NCI-H2171 (cell line): Measurements from ENCODE around the gene NBL1.
"Not testable (repeated sequence)": the region's sequence is repeated elsewhere in the genome, so short reads cannot be mapped to it uniquely, and the experiment has no call there.

Experiments used
- DNase-seq: peaks from one replicate; lab custom pipeline; 2025; lab: John Stamatoyannopoulos, UW

Gene NBL1

DNA sequence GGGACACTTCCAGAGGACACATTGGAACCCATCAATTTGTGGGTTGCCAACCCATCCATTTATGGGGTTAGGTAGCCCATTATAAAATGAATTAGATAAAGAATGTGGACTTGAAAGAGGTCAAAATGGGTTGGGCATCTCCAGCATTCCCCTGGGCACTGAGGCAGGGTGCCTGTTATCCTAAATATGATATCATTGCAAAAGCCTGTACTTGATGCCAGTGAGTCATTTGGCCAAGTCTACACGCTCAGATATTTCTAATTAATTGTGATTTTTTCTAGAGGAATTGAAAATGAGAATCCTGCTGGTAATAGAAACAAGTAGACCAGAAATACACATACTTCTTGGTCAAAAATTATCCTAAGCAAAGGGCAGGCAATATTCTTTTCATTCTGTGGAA is 21.9 kb upstream of the NBL1 start:
- DNase-seq, result no peak

DNA sequence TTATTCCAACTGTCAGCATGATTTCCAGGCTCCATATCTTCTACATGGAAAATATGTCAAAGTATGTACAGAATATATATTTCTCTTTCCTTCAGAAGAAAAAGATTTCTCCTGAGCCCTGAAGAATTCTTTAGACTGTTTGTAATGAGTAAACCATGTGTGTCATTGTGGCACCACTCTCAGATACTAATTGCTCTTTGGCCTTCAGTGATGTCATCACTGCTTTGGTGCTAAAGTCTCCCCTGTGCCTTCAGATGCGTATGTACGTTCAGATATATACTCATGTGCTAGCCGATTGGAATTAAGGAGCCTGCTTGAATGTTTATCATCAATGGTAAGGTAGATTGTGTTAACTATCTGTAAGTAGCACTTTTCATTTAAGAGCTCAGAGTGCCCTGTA is 20.6 kb upstream of the NBL1 start:
- no peak for DNase-seq

DNA sequence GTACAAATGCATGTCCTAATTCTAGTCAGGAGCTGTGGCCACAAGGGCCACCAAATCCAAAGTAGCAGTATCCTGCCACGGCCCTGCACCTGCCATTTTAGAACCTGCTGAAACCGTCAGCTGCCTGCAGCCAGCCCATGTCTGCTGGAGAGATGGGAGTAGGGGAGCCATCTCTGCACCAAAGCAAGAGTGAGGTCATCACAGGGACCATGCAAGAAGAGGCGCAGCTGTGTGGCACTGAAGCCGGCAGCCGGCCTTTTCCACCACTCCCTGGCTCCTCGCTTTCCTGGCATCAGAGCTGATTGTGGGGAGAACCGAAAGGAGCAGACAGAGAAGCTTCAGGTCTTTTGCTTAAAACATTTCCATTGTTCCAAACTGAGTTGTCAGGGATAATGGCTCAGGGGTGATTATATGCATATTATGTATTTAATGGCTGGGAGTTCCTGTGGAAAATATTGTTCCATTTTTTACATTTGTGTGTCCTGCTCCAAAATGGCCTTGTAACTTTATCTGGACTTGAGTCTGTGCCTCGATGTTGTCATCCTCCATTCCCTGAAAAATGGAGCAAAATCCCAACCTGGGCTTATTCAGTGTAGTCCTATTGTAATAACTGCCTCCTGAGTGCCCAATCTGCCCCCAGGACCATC is 18.7 kb upstream of the NBL1 start:
- no peak for DNase-seq

DNA sequence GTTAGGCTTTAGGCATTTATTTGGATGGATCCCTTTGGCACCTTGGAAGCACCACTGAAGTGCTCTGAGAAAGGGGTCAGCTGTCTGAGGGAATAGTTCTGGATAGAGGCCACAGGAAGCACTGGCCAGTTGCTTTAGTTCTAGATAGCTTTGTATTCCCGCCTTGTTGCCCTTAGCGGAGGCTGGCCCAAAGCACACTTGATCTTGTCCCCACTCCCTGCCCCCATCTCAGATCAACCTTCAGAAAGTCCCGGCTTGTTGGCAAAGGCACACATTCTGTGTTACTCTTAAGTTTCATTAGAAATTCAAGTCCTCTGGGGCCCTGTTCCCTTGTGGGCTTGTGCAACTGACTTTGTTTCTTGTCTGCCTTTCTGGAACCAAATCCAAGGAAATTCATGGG is 15.2 kb upstream of the NBL1 start:
- no peak for DNase-seq

DNA sequence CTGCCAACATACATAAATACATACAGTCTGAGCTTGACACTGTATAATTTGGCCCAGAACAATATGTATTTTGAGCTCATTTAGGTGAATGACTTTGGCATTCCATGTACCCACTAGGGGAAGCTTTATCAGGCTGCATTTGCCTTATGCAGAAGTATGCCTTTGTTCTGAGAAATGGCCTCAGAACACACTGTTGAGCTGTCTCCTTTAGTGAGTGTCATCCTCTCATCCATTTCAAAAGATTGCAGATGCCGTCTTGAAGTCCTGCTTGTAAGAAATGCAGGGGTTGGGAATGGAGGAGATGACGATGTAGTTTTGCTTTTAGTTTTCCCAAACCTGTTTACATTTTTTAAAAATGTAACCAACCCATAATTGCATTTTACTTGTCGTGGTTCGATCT is 14.8 kb upstream of the NBL1 start:
- no peak for DNase-seq

DNA sequence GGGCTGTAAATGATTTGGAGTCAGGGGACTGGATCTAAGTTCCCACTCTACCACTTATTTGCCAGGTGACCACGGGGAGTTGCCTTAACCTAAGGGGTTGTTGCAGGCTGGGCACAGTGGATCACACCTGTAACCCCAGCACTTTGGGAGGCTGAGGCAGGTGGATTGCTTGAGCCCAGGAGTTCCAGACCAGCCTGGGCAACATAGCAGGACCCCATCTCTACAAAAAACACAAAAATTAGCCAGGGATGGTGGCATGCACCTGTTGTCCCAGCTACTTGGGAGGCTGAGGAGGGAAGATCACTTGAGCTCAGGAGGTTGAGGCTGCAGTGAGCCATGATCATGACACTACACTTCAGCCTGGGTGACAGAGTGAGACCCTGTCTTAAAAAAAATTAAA is 13.9 kb upstream of the NBL1 start:
- DNase-seq, result not testable (repeated sequence)

DNA sequence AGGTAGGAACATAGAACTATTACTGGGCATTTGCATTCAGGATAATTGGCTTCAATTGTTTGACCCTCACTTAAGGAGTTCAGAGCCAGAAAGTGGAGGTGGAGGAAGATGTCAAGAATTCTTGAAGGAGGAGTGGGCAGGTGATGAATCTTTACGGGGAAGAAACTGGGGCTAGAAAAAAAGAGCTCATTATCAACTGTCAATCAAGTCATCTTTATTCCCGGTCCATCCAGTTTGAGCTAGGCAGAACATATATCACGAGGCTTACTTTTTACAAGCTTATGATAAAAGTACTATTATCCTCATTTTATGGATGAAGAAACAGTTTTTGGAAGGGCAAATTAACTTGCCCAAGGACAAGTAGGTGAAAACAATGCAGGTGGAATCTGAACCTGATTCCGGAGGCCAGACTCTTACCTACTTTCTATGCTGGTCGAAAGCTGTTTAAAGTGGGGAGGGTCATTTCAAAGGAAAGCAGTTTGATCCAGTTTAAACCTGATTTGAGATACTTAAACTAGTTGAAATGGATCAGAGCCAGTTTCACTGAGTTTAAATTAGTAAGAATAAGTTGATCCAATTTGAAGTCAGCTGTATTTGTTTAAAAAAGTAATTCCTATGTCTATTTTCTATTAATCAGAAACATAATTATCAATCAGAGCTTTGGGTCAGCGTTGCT is 13.3 kb upstream of the NBL1 start:
- DNase-seq, result no peak

DNA sequence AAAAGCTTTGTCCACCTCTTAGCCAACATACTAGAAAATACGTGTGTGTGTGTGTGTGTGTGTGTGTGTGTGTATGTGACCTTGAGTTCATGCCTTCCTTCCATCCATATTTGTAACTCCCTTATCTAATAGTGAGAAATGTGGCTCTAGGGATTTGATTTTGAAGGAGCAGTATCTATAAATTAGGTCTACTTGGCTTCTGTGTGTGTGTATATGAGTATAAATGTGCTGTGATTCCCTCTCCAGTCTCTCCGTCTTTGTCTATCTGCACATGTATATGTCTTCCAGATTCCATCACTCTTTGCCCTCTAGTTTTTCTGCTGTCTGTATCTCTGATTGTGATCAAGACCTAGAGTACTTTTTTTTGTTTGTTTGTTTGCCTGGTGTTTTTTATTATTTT is 11.9 kb upstream of the NBL1 start:
- no peak for DNase-seq

DNA sequence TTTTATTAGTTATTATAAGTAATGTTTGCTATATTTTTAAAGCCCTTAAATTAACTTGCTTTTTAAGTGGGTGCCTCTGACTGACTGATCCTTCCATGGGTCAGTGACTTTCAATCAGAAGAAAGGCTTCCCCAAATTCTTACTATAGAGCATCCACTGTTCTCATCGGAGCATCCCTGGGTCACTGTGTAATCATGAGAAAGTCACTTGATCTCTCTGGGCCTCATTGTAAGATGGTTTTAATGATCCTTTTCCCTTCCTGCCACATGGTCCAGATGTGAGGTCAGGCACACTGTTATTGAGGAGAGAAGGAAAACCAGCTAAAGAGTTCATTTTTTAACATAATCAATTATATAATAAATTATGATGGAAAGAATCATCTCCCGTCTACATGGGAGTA is 11.0 kb upstream of the NBL1 start:
- no peak for DNase-seq

DNA sequence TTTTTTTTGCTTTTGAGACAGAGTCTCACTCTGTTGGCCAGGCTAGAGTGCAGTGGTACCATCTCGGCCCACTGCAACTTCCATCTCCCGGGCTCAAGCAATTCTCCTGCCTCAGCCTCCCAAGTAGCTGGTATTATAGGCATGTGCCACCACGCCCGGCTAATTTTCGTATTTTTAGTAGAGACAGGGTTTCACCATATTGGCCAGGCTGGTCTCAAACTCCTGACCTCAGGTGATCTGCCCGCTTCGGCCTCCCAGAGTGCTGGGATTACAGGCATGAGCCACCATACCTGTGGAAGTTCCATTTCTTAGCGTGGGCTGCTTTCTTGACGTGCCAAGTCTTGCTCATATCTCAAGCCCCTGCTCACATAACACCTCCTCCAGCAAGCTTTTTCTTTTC is 9.0 kb upstream of the NBL1 start:
- not testable (repeated sequence) for DNase-seq

DNA sequence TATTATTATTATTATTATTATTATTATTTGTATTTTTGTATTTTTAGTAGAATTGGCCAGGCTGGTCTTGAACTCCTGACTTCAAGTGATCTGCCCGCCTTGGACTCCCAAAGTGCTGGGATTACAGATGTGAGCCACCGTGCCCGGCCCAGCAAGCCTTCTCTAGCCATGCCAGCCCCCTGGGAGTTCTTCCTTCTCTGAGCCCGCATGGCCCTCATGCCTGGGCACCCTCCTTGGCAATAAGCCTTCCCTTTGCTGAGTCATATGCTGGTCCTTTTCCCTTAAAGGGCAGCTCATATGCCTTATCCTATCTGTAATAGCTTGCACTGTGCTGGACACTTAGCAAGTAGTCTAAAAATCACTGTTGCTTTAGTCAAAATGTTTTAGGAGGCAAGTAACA is 8.5 kb upstream of the NBL1 start:
- no peak for DNase-seq

DNA sequence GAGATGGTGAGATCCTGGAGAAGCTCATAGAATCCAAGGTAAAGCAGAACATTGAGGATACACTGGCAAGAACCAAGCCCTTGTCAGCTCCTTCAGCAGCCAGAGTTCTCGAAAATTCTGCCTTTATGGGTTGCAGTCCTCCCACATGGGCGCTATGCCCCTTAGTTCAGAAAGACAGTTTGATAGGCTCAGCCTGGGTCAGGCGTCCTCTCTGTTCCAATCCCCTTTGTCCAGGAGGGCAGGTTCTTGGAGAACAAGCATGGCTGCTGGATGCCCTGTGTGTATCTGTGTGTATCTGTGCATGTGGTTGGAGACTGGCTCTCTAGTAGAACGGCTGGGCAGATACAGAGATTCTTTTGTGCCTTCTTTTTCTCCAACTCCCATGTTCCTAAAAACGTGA is 8.0 kb upstream of the NBL1 start:
- DNase-seq, result no peak

DNA sequence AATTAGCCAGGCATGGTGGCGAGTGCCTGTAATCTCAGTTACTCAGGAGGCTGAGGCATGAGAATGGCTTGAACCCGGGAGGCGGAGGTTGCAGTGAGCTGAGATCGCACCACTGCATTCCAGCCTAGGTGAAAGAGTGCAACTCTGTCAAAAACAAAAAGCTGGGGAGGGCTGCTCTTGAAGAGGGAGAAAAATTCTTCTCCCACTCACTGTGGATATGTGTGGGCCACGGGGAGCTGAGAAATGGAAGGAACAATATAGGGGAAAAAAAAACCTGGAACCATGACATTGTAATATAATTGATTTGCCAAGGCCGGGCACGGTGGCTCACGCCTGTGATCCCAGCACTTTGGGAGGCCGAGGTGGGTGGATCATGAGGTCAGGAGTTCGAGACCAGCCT is 7.4 kb upstream of the NBL1 start:
- DNase-seq, result not testable (repeated sequence)

DNA sequence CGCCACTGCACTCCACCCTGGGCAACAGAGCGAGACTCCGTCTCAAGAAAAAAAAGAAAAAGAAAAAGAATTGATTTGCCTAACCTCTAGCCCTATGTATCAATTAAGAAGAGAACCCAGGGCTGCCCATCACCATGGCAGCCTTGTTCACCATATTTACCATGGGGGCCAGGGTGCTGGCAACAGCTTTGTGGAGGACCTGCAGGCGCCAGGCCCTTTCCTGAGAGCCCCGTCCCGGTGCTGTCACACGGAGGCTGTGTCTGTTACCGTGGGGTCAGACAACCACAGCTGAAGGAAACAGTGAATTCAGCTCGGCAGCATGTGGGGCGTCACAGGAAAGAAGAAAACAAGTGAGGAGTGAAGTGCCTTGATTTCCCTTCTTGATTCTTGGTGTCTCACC is 6.5 kb upstream of the NBL1 start:
- DNase-seq, result no peak

DNA sequence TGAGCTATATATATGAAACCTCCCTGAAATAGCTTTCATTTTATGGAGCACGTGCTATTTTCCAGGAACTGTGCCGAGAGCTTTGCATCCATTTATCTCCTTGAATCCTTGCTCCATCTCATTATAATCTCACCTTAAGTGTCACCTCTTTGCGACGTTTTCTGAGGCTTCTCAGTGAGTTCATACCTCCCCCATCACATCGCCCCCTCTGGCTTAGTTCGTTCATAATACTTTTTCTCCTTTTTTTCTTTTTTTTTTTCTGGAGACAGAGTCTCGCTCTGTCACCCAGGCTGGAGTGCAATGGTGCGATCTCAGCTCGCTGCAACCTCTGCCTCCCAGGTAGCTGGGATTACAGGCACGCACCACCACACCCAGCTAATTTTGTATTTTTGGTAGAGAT is 4.9 kb upstream of the NBL1 start:
- not testable (repeated sequence) for DNase-seq

DNA sequence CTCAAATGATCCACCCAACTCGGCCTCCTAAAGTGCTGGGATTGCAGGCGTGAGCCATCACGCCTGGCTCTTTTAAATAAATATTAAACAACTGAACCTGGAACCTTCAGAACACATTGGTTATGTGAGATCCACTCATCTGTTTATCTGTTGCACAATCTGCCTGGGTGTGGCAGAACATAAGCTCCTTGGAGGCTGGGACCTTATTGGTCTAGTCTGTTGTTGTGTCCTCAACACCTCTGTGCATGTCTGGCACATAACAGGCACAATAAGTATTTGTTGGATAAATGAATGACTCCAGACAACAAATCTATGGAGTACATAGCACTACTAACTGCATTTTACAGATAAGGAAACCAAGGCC is 4.1 kb upstream of the NBL1 start:
- DNase-seq, result no peak

DNA sequence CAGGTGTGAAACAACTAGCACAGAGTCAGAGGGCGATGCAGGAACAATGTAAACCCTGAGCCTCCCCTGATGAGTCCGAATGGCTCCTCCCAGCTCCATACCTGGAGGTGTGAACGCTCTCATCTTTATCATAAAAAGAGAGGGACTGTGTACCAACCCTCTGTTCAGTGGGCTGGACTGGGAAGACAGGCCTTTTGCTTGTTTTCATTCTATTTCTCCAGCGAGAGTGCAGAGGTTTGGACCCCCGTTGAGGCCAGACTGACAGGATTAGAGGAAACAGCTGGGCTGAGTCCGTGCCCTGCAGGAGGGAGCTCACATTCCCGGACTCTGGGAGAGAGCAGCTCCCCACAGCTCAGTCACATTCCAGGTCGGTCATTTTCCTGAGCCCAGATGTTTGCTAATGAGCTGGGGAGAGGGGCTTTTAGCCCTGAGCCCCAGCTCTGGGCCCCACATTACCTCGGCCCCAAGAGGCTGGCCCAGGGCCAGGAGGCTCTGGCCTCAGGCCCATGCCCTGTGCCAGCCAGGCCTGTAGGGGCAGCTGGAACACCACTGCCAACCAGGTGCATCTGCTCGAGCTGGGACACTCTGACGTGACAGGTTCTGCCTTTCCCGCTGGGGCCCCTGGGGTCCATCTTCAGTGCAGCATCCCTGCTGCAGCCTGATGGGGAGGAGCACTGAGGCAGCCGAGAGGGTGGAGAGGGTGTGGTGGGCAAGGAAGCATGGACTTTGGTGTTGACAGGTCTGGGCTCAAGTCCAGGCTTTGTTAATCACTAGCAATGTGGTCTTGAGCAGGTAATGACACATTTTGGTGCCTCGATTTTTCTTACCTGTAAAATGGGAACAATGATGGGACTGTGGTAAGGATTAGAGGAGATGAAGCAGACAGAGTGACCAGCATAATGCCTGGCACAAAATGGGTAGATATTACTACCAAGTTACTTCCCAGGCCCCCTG is 3.5 kb upstream of the NBL1 start:
- DNase-seq, result peak; percentile 20

DNA sequence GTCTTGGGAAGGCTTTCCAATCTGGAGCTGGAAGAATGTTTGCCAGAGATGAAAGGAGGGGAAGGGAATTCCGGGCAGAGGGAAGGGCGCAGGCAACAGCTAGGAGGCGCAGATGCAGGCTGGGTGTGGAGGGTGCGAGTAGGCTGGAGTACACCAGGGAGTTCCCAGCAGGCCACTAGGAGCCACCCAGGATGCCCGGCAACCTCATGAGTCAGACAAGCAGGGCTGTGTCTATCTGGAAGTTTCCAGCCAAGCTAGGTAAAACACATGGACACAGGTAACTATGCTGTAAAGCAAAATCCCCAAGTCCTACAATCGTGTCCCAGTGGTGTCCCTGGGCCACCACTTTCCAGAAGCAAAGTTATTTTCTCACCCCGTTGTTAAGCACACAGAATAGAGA is 990 bp upstream of the NBL1 start:
- DNase-seq, result no peak

DNA sequence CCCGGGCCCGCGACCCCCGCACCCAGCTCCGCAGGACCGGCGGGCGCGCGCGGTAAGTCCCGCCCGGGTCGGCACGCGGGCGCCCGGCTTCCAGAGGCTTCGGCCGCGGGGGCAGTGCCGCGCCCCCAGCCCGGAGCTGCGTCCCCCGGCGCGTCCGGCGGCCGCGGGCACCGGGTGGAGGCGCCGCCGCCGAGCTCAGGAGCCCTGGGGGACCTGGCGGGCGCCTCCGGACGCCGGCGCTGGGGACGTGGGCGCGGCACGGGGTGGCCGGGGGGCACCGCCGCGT is 227 bp downstream of the NBL1 start:
- no peak for DNase-seq

DNA sequence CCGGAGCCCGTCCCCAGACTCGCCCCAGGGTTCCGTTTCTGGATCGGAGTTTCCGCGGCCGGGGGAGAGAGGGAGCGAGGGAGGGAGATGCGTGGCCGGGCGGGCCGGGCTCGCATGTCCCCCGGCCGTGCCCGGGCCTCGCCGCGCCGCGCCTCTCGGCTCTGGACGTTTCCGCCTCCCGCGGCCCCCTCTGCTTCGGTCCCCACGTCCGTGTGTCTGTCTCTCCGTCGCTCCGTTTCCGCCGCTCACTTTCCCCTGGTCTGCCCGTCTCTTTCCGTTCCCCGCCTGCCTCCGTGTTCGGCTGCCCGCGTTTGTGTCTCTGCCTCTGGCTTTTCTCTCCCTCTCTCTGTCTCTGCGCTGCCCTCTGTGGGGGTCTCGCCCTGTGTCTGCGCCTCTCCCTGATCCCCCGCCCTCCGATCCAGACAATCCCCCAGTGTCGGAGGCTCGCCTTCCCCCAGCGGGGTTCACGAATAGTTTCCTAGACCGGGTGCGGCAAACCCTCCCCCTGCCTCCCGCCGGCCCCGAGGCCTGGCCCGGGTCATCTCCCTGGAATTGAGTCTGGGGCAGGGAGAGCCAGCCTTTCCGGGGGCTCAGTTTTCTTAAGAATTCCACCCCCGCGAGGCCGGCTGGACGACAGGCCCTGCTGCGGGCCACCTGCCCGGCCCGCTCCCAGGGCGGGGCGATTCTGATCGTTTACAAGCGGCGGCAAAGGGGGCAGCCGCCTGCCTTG is 735 bp downstream of the NBL1 start:
- no peak for DNase-seq

DNA sequence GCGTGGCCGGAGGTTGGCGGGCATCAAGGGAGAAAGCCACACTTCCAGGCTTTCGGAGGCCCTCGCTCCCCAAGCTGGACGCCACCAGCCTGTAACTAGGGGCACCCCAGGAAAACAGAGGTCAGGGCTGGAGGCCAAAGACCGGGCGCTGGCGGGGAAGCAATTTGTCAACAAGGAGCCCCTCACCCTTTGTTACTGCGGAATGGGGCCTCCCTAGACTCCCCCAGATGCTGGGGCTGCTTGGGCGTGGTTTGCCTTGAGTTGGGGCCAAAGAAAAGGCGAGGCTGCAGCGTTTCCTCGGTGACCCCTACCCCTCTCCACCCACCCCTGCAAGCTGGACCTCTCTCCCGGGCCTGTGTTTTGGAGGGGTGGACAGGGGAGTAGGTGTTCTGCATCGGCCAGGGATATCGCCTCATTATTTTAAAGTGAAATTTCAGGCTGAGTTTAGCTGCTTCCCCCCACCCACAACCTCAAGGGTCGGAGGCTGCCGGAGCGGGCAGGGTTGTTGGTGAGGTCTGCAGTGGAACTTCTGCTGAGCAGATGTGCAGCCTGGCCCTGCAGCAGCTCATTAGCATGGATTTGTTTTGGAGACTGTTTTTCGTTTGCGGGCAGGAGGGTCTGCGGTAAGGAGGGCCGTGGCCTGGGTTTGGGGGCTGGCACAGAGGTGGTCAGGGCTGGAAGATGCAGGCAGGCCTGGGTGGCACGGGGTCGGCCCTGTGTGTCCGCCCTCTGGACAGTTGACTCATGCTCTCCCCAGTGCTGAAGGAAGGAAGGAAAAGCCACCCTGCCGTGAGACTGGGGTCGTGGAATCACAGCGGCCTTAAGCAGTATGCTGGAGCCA is 1.5 kb downstream of the NBL1 start:
- DNase-seq, result no peak
